RWPE2 (cell line): ENCODE results near the gene STUB1.

ENCODE experiments used
- ATAC-seq: fragments of 200-7000 bp; cut with Tn5 transposase; 3 replicates; pipeline ENCODE4 v1.9.1; 2021; ENCODE audit warnings: low read depth
- DNase-seq: peaks from one replicate; pipeline ENCODE4 v3.0.0-alpha.2; 2020; ENCODE audit warnings: low spot score
- H3K27ac ChIP-seq: fragments of 450-650 bp; 2 replicates; pipeline ENCODE4 v1.5.1; 2017; ENCODE audit warnings: mild to moderate bottlenecking; ENCODE audit not compliant: poor library complexity, severe bottlenecking
- H3K27me3 ChIP-seq: fragments of 250-450 bp; sonication (Bioruptor Pico); 2 replicates; pipeline ENCODE4 v1.5.1; 2021; ENCODE audit warnings: mild to moderate bottlenecking, moderate library complexity; ENCODE audit not compliant: insufficient read depth, poor library complexity, severe bottlenecking
- H3K36me3 ChIP-seq: fragments of 250-450 bp; sonication (Bioruptor Pico); 2 replicates; pipeline ENCODE4 v1.5.1; 2020; ENCODE audit warnings: low read depth, mild to moderate bottlenecking, moderate library complexity
- H3K4me1 ChIP-seq: fragments of 250-450 bp; sonication (Bioruptor Pico); 2 replicates; pipeline ENCODE4 v1.5.1; 2021; ENCODE audit warnings: mild to moderate bottlenecking, moderate library complexity; ENCODE audit not compliant: insufficient read depth, poor library complexity, severe bottlenecking
- H3K4me3 ChIP-seq: fragments of 250-450 bp; sonication (Bioruptor Pico); 2 replicates; pipeline ENCODE4 v1.5.1; 2021; ENCODE audit warnings: mild to moderate bottlenecking, moderate library complexity; ENCODE audit not compliant: severe bottlenecking
- H3K9me3 ChIP-seq: fragments of 250-450 bp; sonication (Bioruptor Pico); 2 replicates; pipeline ENCODE4 v1.5.1; 2021; ENCODE audit warnings: mild to moderate bottlenecking, moderate library complexity; ENCODE audit not compliant: severe bottlenecking
- CTCF ChIP-seq: fragments of 450-650 bp; IDR thresholded peaks from one replicate; pipeline ENCODE4 v1.5.1; 2017; ENCODE audit warnings: mild to moderate bottlenecking, moderate library complexity; ENCODE audit not compliant: poor library complexity, severe bottlenecking

The STUB1 gene

GRCh38 chr16:728131-728889 lies 48.1 kb downstream of the STUB1 start:
- no peak for TF ChIP-seq CTCF
- peak overlapping the region; percentile 43 for H3K4me3 ChIP-seq
- no peaks in the 10 kb centered on the region for H3K27me3 ChIP-seq
- H3K4me1 ChIP-seq: no peaks in the 10 kb centered on the region
- H3K9me3 ChIP-seq: no peaks in the 10 kb centered on the region
- H3K27ac ChIP-seq: peak overlapping the region; percentile 64
- peaks cover 7% of the 10 kb centered on the region; the same call in 1 of the 2 replicates for H3K36me3 ChIP-seq
- peak; percentile 46 for ATAC-seq
- peak; percentile 94 for DNase-seq

DNA sequence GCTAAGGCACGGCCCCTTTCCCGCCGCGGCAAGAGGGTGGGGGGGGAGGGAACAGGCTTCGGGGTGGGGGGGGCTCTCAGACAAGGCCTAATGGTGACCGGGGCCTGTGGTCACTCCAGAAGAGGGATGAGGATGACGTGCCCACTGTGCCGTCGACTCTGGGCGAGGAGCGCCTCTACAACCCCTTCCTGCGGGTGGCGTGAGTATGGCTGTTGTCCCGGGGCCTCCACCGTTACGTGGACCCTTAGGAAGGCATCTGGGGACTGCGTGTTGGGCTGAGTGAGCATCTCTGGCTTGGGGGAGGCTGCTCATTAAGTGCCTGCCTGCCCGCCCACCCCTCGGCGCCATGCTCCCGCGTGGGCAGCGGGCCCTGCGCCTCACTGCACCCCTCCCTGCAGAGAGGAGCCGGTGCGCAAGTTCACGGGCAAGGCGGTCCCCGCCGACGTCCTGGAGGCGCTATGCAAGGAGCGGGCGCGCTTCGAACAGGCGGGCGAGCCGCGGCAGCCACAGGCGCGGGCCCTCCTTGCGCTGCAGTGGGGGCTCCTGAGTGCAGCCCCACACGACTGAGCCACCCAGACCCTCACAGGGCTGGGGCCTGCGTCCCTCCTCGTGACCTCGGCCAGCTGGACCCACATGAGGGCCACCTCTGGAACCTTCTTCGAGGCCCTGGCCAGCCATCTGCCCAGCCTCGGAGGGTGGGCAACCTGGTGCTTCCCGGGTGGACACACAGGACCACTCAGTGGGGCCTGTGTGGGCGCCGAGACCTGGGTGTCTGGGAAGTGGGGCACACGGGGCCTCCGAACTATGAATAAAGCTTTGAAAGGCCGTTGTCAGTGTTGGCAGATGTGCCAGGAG lies 48.9 kb downstream of the STUB1 start:
- peaks cover 11% of the 10 kb centered on the region; the same call in 1 of the 2 replicates for H3K36me3 ChIP-seq
- no peak for TF ChIP-seq CTCF
- H3K4me3 ChIP-seq: peak overlapping the region; percentile 43
- DNase-seq (no peak), ATAC-seq (no peak)
- H3K4me1 ChIP-seq: no peaks in the 10 kb centered on the region
- H3K27ac ChIP-seq: peak overlapping the region; percentile 64
- H3K9me3 ChIP-seq: no peaks in the 10 kb centered on the region
- no peaks in the 10 kb centered on the region for H3K27me3 ChIP-seq

DNA sequence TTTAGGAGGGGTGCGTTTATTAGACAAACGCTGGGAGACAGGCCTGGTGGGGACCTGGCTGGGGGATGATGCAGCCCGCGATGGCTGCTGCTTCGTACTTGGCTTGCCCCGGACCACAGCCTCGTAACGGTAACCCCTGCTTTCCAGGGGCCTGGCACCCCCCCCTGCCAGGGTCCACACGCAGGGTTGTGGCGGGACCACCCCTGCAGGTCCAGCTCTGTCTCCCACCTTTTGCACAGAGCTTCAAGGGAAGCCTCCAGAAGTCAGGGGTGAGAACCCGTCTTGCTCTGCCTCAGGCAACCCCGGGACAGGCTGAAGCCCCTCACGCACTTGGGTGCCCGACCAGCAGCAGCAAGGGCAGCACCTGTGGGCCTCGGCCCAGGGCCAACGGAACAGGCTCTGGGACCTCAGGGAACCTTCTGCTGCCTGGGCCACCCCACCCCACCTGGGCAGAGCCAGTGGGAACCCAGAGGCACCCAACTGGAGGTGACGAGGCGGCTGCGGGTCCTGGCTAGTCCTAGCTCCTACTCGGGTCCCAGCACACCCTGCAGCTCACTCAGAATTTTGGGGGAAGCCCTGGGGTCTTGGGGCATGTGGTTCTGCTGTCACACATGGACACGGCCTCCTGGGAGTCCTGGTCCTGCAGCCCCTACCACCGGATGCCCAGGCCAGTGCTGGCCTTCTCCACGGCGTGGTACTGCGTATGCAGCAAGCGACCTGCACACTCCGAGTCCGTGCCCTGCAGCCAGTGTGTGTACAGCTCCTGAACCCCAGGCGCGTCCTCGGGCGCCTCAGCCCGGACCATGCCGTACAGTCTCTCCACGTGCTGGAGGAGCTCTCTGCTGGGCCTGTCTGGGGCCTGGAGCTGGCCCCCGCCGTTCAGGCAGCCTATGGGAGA lies 49.8 kb downstream of the STUB1 start:
- DNase-seq: no peak
- no peaks in the 10 kb centered on the region for H3K4me1 ChIP-seq
- no peak for TF ChIP-seq CTCF
- H3K4me3 ChIP-seq: no peak overlapping the region
- no peak for ATAC-seq
- no peak overlapping the region for H3K27ac ChIP-seq
- H3K9me3 ChIP-seq: no peaks in the 10 kb centered on the region
- H3K36me3 ChIP-seq: peaks cover 13% of the 10 kb centered on the region; the same call in 1 of the 2 replicates
- no peaks in the 10 kb centered on the region for H3K27me3 ChIP-seq

DNA sequence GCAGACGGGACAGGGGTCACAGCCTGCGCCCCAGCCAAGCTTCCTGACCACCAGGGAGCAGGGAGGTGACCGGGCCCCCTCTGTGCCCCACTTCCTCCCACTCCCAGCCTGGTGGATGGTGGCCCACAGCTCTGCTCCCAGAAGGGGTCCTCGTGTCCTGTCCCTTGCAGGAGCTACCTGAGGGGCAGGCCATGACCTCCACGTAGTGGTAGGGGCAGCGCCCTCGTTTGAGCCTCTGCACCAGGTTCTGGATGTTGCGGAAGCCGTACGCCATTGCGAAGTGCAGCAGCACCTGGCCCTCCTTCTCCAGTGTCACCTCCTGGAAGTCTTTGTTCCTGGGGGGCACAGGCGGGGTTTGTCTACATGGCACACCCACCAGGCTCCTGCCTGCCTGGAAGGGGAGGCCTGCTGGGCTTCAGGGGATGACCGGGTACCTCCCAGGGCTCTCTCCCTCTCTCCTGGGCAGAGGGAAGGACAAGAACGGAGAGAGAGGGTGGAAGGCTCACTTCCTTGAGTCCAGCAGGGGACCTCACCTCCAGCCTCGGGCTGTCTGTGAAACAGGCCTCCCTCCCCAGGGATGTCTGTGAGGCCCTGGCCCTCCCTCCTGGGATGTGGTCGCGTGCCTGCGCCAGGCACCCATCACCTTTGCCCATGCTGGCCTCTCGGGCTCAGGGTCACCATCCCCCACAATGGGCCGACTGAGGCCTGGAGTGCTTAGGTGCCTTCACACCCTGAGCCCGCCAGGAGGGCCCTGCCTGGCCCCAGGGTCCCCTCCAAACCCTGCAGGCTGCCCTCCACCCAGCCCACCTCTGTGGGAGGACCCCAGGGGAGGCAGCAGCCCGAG lies 50.7 kb downstream of the STUB1 start:
- no peaks in the 10 kb centered on the region for H3K9me3 ChIP-seq
- H3K36me3 ChIP-seq: peaks cover 16% of the 10 kb centered on the region
- H3K4me3 ChIP-seq: no peak overlapping the region
- ATAC-seq: no peak
- DNase-seq: no peak
- H3K4me1 ChIP-seq: no peaks in the 10 kb centered on the region
- H3K27ac ChIP-seq: no peak overlapping the region
- no peak for TF ChIP-seq CTCF
- no peaks in the 10 kb centered on the region for H3K27me3 ChIP-seq
